Stimulated activated CD4-positive, alpha-beta T cell treated with anti-CD3 and anti-CD28 coated beads, Interleukin-1b, Interleukin-23, amount 100 ng/mL, for 24 hours (primary cell): ENCODE measurements around the gene HMGCL.
"Not testable (repeated sequence)": the region's sequence is repeated elsewhere in the genome, so short reads cannot be mapped to it uniquely, and the experiment has no call there.

ENCODE experiments used
- DNase-seq, 4 experiments: peaks; one replicate each; pipeline ENCODE4 v3.0.0-alpha.2; 2020; ENCODE audit warnings: low read depth in 4 of 4, low spot score in 1 of 4

Gene HMGCL

DNA sequence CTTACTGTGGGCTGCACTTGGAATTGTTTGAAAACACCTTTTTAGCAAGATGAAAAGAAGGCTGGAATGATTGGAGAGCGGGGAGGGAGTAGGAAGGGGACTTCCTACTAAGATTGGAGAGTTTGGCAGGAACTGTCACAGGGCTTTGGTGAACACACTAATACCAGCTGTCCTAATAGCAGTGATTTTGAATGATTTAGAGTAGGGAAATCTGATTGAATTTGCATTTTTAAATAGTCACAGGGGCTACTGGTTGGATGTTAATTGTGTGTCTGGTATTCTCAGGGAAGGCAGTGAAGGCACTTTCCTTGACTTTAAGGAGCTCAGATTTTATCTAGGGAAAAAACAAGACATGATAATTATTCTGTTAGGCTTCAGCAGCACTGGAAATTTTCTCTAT is 2.5 kb upstream of the HMGCL start:
- no peak for DNase-seq

DNA sequence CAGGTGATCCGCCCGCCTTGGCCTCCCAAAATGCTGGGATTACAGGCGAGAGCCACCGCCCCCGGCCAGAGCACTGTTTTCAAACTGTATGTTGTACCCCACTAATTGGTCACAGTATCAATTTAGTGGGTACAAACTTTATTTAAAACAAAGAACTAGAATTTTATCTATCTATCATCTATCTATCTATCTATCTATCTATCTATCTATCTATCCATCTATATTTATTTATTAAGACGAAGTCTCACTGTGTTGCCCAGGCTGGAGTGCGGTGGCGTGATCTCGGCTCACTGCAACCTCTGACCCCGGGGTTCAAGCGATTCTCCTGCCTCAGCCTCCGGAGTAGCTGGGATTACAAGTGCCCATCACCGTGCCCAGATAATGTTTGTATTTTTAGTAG is 1.4 kb upstream of the HMGCL start:
- DNase-seq, result not testable (repeated sequence)

DNA sequence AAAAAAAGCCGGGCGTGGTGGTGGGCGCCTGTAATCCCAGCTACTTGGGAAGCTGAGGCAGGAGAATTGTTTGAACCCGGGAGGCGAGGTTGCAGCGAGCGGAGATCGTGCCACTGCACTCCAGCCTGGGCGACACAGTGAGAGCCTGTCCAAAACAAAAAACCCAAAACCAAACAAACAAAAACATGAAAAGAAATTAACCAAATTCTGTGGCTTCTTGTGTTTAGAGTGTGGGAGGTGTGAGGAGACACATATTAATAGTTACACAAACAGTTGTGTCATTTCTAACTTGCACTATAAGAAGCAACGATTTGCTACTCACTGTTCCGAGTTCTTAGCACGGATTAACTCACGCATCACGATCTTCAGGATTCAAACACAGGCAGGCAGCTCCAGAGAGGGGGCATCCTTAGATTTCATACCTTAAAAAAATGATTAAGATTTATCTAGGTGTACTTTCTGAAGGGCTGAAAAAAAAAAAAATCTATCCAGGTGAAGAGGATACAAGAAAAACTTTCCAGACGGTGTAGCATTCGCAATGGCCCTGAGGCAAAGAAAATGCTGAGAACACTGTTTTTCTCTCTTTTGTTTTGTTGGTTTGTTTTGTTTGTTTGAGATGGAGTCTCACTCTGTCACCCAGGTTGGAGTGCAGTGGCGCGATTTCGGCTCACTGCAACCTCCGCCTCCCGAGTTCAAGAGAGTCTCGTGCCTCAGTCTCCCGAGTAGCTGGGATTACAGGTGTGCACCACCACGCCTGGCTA is 713 bp upstream of the HMGCL start:
- no peak for DNase-seq

DNA sequence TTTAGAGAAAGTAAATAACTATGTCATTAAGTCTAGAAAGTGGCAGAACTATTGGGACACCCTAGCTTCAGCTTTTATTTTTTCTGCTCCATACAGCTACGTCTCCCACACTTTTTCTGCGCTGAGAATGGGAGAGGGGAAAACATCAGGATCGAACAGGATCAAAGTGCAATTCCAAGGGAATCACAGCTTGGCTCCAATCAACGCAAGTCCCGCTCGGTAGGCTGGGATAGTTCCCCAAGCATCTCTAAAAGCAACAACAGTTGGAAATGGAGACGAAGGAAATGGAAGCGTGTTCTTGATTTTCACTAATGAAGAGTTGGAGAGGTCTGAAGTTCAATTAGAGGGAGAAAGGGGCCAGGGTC is 536 bp downstream of the HMGCL start:
- DNase-seq, result no peak

DNA sequence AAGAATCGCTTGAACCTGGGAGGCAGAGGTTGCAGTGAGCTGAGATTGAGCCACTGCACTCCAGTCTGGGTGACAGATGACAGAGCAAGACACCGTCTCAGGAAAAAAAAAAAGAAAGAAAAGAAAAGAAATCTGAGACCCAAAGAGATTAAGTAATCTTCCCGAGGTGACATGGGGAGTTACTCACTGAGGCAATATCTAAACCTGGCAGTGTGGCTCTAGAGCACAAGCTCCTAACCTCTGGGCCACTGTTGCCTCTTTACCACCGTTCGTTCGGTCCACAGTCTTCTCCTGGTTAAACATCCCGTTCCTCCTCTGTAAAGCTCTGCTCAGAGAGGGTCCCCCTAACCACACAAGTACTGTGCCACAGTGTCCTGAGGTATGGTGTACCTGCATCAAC is 1.5 kb downstream of the HMGCL start:
- DNase-seq, result no peak

DNA sequence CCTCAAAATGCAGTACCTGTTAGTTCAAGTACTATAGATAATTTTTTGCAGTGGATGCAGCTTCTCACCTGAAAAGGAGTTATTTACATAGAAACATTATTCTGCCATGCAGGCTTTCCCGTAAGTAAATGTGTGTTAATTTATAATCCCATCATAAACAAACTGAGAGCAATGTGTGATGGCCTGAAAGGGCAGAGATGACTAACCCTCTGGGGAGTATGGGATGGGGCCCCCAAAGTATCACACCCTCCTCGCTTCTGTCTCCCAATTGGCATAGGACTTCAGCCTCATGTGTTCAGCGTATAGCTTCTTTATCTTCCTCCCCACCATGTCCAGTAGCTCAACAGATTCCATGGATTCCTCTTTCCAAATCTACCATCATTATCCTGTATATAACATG is 7.6 kb downstream of the HMGCL start:
- DNase-seq, result no peak

DNA sequence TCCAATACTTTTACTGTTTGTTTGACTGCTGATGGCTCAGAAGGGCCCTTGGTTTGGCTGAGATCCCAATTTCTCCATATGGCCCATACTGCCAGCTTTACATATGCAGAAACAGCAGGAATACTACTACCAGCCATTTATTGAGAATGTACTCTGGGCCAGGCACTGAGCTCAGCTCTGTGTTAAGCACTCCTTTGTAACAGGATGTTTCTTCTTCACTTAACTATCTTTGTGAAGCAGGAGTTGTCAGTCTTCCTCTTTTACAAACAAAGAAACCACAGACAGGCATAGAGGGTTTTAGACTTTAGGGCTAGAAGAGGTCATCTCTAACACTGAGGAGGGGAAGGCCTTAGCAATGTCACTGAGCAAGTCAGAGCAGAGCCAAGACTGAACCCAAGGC is 8.3 kb downstream of the HMGCL start:
- DNase-seq, result no peak

DNA sequence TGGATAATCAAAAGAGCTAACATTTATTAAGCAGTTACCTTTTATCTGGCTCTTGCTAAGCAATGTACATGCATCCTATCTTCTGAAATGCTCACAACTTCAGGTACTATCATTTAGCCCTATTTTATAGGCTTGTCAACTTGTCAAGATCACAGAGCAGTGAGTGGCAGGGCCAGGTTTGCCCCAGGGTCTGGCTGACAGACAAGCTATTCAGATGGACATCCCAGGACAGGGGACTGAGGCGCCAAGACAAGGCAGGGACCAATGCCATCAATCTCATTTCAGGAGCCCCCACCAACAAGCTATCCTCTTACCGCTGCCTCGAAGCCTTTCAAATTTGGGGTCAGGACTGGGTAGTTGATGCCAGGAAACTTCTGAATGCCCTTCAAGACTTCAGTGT is 8.9 kb downstream of the HMGCL start:
- DNase-seq, result no peak

DNA sequence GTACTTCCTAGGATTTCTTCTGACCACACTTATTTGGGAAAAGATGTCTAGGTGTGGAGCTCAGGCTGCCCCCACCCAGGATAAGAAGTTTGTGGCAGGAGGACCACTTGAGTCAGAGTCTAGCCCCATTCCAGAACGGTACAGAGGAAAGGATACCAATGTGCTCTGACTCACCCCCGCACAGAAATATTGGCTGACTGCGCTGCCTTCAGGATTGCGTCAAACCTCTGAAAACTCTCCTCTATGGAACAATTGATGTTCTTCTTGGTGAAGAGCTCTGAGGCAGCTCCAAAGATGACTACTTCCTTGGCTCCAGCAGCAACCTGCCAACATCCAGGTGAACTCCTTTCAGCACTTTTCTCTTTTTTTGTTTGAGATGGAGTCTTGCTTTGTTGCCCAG is 11.2 kb downstream of the HMGCL start:
- no peak for DNase-seq

DNA sequence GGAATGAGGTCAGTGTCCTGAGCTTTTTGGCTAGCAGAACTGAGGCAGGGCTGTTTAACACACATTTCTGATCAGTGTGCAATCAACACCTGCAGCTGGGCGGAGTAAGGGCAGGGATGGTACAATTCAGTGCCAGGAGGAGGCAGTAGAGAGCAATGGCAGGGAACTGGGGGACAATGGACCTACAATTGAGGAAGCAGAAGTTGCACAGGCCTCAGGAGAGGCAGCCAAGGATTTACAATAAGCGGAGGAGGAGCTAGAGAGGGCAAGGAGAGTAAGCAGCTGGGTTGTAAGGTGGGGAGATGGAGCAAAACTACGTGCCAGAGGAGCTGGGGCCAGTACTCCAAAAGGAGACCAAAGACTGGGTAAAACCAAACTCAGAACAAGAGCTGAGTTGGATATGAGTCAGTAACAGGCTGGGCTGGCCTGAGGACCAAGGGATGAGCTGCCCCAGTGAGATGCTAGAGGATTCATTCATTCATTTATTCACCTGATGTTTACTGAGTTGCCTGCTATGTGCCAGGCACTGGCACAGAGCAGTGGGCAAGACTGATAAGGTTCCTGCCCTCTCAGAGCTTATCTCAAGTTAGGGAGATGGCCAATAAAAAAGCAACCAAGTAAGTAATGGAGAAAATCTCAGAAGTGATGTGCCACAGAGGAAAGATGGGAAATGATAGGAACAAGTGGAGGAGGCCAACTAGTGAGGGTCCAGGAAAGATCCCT is 14.2 kb downstream of the HMGCL start:
- DNase-seq, result no peak

DNA sequence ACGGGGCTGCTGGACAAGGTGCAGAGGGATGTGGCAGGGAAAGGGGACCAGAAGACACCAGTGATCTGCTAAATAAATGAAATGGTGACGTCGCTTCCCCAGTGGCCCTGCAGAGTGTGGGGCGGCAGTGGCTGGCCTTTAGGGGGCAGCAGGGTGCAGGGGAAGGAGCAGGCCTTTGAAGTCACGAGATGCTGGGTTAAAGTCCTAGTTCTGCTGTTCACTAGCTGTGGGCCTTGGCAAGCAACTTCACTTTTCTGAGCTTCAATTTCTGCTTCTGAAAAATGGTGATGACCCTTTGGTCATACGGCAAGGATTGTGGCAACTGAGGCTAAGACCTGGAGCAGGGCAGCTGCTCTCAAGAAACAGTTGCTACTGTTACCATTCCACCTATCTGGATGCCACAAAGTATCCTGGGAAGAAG is 15.5 kb downstream of the HMGCL start:
- peak; percentile 64 to 75 (median 68) for DNase-seq

DNA sequence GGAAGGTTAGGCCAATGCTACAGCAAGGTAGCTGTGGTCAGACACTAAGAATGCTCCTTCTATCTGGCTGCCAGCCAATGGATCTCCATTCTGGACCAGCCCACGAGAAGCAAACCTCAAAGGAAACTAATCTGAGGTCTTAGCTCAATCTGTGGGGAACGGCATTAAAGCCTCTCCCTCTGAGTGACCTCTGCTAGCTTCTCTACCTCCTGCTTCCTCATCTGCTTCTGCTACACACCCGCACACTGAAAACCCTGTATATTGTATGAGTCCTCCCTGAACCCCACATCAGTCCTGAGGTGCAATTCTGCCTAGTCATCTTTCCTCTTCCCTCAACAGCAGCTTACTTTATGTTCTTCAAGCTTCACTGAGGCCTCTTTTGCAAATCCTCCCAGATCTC is 17.8 kb downstream of the HMGCL start:
- no peak for DNase-seq

DNA sequence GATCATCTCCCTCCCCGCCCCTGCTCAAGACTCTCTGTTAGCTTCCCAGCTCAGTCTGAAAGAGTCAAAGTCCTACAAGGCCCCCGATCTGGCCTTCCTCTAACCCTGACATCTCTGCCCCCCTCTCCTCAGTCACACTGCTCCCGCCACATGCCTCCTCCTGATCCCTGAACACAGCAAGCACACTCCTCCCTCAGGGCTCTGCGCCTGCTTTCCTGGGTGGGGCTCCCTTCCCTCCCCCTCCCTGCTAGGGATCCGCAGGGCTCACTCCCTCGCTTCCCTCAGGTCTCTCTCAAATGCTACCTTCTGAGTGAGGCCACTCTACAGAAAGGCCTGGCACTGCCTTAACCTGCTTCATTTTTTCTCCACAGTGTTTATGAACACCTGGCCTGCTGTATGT is 18.9 kb downstream of the HMGCL start:
- no peak for DNase-seq

DNA sequence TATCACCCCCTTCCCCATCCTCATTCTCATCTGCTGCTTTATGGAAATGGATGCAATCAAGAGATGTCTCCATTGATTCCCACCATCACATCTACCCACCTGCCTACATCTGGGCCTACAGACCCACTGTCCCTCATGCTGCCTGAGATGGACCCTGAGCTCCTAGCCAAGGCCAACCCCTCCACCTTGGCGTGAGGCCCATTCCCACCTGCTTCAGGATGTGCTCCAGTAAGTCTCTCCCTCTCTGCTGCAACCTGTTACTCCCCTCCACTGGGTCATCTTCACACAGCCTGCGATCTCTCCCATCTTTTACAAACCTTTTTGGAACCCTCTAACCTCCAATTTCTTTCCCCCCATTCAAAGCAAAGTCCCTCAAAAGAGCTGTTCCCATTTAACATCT is 20.2 kb downstream of the HMGCL start:
- no peak for DNase-seq

DNA sequence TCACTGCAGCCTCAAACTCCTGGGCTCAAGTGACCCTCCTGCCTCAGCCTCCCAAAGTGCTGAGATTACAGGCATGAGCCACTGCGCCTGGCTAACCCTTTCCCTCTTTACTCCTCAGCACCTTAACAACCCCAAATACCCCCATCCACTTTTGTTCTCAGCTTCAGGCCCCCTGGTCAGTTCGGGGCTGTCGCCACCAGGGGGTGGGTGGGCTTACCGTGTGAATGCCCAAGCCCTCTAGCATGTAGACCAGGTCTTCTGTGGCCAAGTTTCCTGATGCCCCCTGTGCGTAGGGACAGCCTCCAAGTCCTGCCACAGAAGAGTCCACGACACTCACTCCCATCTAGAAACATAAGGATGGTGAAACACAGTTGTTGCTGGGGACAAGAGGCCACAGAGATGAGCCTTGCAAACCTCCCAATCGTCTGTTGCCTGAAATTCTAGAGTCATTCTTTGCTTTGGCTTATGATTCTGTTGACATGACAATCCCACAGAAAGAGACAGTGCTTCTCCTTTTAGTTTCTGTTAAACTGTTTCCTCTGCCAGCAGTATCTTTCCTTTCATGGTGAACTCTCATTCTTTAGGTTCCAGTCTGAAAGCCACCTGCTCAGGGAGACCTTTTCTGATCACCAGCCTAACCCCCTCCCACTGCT is 20.9 kb downstream of the HMGCL start:
- DNase-seq, result no peak

DNA sequence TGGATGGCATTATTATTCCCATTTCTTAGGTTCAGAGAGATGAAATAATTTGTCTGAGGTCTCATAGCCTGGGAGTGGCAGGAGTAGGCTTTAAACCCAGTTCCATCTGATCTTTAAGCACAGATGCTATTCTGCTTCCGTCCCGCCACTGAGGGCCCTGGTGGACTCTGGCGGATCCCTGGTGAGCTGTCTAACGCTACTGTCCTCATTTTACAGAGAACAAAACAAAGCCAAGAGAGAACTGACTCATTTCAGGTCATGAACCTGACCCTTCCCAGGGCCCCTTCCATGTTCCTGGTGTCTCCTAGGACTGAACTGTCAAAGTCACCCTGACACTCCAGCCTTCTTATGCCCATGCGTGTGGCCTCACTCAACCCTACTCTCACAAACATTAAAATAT is 21.6 kb downstream of the HMGCL start:
- DNase-seq, result no peak

DNA sequence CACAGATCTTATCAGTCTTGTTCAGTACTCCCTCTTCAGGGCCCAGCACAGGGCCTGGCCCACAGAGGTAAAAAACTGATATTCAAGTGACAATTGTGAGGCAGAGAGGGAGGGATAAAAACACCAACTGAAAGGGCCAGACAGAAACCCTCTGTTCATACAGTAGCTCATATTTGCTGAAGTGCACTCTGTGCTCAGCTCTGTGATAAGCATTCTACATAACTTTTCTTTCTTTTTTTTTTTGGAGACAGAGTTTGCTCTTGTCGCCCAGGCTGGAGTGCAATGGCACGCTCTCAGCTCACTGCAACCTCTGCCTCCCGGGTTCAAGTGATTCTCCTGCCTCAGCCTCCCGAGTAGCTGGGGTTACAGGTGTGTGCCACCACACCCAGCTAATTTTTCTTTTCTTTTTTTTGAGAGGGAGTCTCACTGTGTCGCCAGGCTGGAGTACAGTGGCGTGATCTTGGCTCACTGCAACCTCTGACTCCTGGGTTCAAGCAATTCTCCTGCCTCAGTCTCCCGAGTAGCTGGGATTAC is 22.4 kb downstream of the HMGCL start:
- DNase-seq, result not testable (repeated sequence)

DNA sequence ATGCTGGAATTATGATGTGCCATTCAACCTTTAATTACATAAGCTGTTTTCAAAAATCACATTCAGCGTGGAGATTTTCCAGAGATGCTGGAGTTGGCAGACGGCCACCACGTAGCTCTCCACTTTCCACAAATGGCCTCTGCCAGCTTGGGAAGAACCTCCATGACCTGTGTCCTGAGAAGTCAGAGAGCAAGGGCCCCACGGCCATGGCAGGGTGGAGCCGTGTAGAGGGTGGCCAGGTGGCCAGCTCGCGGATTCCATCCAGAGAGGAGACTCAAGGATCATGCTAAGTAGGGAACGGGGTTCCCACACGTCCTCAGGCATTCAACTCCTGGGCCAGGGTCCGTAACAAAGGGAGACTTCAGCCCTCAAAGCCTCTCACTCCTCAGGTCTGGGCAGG is 23.4 kb downstream of the HMGCL start:
- no peak for DNase-seq

DNA sequence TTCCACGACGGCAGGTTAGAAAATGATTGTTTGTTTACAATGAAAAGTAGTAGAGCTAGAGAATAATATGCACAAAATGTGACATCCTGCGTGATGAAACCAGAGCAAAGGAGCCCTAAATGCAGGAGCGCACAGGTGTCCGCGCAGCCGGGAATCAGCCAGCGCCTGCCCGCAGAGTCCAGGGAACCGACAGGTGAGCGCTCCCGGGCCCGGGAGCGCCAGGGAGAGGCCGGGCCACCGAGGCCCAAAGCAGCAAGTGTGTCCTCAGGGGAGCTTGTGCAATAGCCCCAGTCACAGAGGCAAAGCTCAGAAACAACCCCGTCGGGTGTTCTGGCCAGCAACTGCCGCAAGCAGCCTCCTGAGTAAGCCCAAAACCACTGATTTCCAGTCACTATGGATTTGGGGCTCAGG is 23.9 kb downstream of the HMGCL start:
- no peak for DNase-seq

DNA sequence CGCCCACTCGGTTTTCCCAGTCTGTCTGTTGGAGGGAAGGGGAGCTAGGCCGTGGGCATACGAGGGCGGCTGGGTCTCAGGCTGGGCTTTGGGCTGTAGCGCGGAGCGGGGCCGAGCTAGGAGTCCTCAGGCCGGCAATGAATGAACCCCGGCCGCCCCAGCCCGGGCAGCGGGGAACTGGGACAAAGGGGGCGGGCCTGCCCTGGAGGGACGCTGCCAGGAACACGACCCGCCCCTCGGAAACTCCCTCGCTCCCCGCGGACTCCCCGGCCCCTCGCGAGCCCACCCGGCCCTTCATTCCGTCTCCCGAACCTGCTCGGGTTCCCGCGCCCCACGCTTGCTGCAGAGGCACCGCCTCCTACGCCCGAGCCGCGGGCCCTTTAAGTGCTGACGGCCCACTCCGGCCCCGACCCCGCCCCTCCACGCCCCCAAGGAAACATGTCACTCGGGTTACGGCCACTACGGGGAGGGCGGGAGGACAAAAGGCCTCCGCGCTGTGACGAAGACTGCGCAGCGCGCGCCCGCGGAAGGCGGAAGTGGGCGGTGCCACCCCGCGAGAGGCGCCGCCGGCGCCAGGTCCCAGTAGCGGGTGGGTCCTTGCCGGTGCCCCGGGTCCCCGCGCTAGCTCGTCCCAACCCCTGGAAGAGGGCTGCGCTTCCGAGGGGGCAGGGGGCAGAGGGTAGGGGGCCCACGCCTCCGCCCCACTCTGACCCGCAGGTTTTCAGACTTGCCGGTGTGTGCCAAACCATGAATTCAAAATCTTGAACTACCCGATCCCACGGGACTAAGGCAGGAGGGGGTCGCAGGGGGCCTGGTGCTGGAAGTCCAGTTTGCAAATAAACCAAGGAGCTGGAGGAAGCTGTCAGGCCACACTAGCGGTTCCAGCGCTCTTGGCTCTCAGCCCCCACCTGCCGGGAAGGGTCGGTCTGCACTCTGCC is 24.6 kb downstream of the HMGCL start, which contains the start of gene GALE:
Gene GALE, minus strand, starts transcription at position 355 of the 938 bp plus-strand sequence. CDS start 1,747 bp downstream, outside the sequence.
- DNase-seq, result peak; percentile 96 to 98 (median 97)
